ENCODE data around the gene UNC5C. TPM values are rescaled to one million over a fixed set of nuclear protein-coding genes. Genes with fewer than 3 reads are reported as not detected.

The UNC5C gene
- total RNA-seq, 1 experiment from 2014 or later: 0.11 TPM

DNA sequence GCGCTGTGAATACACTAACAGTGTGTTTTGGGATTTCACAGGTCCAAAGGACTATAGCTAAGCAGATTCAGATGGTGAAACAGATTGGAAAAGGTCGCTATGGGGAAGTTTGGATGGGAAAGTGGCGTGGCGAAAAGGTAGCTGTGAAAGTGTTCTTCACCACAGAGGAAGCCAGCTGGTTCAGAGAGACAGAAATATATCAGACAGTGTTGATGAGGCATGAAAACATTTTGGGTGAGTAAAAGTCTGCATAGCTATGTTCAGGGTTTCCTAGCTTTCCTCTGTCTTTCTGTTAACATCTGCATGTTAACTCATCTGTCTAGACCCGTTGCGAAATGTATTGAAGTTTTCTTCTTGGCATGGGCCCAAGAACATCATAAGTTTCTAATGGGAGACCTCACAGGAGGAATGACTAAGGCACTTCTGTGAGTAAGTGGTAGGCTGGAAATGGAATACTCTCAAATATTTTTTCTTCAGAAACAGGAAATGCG is 418.9 kb downstream of the UNC5C start:
- Histone ChIP-seq H3K4me1 (ENCODE audit: insufficient read depth, low read length, poor library complexity, severe bottlenecking) (peaks cover 13% of the 10 kb centered on the region), H3K9me3 (ENCODE audit: low read depth, low read length, poor library complexity, severe bottlenecking) (no peaks in the 10 kb centered on the region), H3K4me3 (ENCODE audit: low read depth, low read length, poor library complexity, severe bottlenecking) (peak overlapping the region; percentile 17), H3K36me3 (ENCODE audit: insufficient read depth, low read length, poor library complexity, severe bottlenecking) (no peaks in the 10 kb centered on the region), H3K27me3 (replicated peaks; ENCODE audit: insufficient read depth, low read depth, low read length, poor library complexity) (no peaks in the 10 kb centered on the region), H3K27ac (ENCODE audit: low read depth, low read length, poor library complexity, severe bottlenecking) (peak overlapping the region; percentile 67)
- TF ChIP-seq CTCF (conservative IDR thresholded peaks at IDR 0.05; ENCODE audit: low read depth, low read length): no peak
- no peak for TF ChIP-seq EZH2 (IDR thresholded peaks at IDR 0.05; ENCODE audit: borderline replicate concordance, low read depth, low read length, poor library complexity, severe bottlenecking)
- intact Hi-C loops (cut with micrococcal nuclease; ENCODE audit: unreplicated experiment): loop anchor here (5.0 to 10.0 kb wide), 3 partner anchors 375 to 825 kb away; partner anchors contain the start of gene BMPR1B
- BruUV-seq (replicated peaks): no TSS peak
- ChIA-PET CTCF (no interaction called here), POLR2A (ENCODE audit: low non-redundant PET) (no interaction called here)
- DNase-seq (ENCODE audit: low spot score): peak; percentile 92

- Histone ChIP-seq H3K9me3 (ENCODE audit: low read depth, low read length, poor library complexity, severe bottlenecking) (no peaks in the 10 kb centered on the region), H3K27ac (ENCODE audit: low read depth, low read length, poor library complexity, severe bottlenecking) (no peak overlapping the region), H3K27me3 (replicated peaks; ENCODE audit: insufficient read depth, low read depth, low read length, poor library complexity) (no peaks in the 10 kb centered on the region), H3K4me1 (ENCODE audit: insufficient read depth, low read length, poor library complexity, severe bottlenecking) (peaks cover 13% of the 10 kb centered on the region), H3K4me3 (ENCODE audit: low read depth, low read length, poor library complexity, severe bottlenecking) (no peak overlapping the region), H3K36me3 (ENCODE audit: insufficient read depth, low read length, poor library complexity, severe bottlenecking) (no peaks in the 10 kb centered on the region)
- intact Hi-C loops (cut with micrococcal nuclease; ENCODE audit: unreplicated experiment): loop anchor here (5.0 to 10.0 kb wide), 3 partner anchors 374 to 824 kb away; partner anchors contain the start of gene BMPR1B
- POLR2A ChIA-PET (ENCODE audit: low non-redundant PET): no interaction called here
- CTCF ChIA-PET: no interaction called here
- TF ChIP-seq CTCF (conservative IDR thresholded peaks at IDR 0.05; ENCODE audit: low read depth, low read length): no peak
- TF ChIP-seq EZH2 (IDR thresholded peaks at IDR 0.05; ENCODE audit: borderline replicate concordance, low read depth, low read length, poor library complexity, severe bottlenecking): no peak
- DNase-seq (ENCODE audit: low spot score): peak; percentile 35
- no TSS peak for BruUV-seq (replicated peaks)
Observed at GRCh38 chr4:95129031-95129430, 419.7 kb downstream of the UNC5C start.

DNA sequence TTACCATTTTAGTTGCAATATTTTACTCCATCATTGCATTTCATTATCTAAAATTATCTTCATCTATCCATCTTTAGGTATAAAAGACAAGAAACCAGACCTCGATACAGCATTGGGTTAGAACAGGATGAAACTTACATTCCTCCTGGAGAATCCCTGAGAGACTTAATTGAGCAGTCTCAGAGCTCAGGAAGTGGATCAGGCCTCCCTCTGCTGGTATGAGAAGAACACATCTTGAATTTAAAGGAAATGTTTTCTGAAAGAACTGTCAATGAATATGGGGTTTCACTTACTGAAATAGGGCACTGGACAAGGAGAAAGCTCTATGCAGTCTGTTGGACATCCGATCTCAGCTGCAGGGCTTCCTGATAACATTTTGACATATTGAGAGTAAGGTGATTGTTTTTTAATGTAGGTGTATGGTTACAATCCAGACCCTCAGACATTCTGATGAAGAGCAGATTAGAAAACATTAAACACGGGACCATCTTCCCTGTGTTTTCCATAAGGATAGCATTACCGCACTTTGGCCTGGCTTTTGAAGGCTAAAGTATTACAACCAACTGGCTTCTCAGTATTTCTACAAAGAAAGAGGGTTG is 423.8 kb downstream of the UNC5C start:
- peak; percentile 65 for DNase-seq (ENCODE audit: low spot score)
- no TSS peak for BruUV-seq (replicated peaks)
- POLR2A ChIA-PET (ENCODE audit: low non-redundant PET): no interaction called here
- no peaks in the 10 kb centered on the region for H3K36me3 ChIP-seq (ENCODE audit: insufficient read depth, low read length, poor library complexity, severe bottlenecking)
- no peaks in the 10 kb centered on the region for H3K27me3 ChIP-seq (replicated peaks; ENCODE audit: insufficient read depth, low read depth, low read length, poor library complexity)
- intact Hi-C loops (cut with micrococcal nuclease; ENCODE audit: unreplicated experiment): loop anchor here (5.0 to 10.0 kb wide), 3 partner anchors 370 to 820 kb away; partner anchors contain the start of gene BMPR1B
- H3K4me3 ChIP-seq (ENCODE audit: low read depth, low read length, poor library complexity, severe bottlenecking): no peak overlapping the region
- TF ChIP-seq EZH2 (IDR thresholded peaks at IDR 0.05; ENCODE audit: borderline replicate concordance, low read depth, low read length, poor library complexity, severe bottlenecking): no peak
- peak; percentile 57 for TF ChIP-seq CTCF (conservative IDR thresholded peaks at IDR 0.05; ENCODE audit: low read depth, low read length)
- CTCF ChIA-PET: interaction anchor here (1.0 kb wide), 1 partner anchor 718 kb away, joined by 4 read pairs; no protein-coding TSS in a partner anchor
- no peaks in the 10 kb centered on the region for H3K9me3 ChIP-seq (ENCODE audit: low read depth, low read length, poor library complexity, severe bottlenecking)
- H3K27ac ChIP-seq (ENCODE audit: low read depth, low read length, poor library complexity, severe bottlenecking): no peak overlapping the region
- peaks cover 8% of the 10 kb centered on the region for H3K4me1 ChIP-seq (ENCODE audit: insufficient read depth, low read length, poor library complexity, severe bottlenecking)
